ENCODE results near the gene TRAPPC12.

- TF ChIP-seq CTCF (conservative IDR thresholded peaks at IDR 0.05; ENCODE audit: low read depth, low read length) (peak; percentile 54), EZH2 (IDR thresholded peaks at IDR 0.05; ENCODE audit: low read length, unreplicated experiment) (no peak), EZH2phosphoT487 (IDR thresholded peaks at IDR 0.05; ENCODE audit: borderline replicate concordance, low read length) (no peak)
Measured at GRCh38 chr2:3379647-3380534, at the start of gene TRAPPC12.

All from PC-3 (cell line).